Gastroesophageal sphincter (tissue), 4 donors: ENCODE data around the gene NAIF1. TPM values are rescaled to one million over a fixed set of nuclear protein-coding genes. Genes with fewer than 3 reads are reported as not detected.
"Not testable (repeated sequence)": the region's sequence is repeated elsewhere in the genome, so short reads cannot be mapped to it uniquely, and the experiment has no call there.

Experiments used
- ATAC-seq: fragments of 150-250 bp; one replicate; pipeline ENCODE4 v1.9.1; 2016; ENCODE audit warnings: mild to moderate bottlenecking, moderate library complexity
- H3K27ac ChIP-seq, 4 donors: fragments of 200-600 bp; sonication (generic) in 3 of 4; 1 replicate in 3 of 4; 2 replicates in 1 of 4; pipeline ENCODE4 v1.5.1; 2016 to 2019
- H3K27me3 ChIP-seq: fragments of 200-600 bp; sonication (generic); one replicate; pipeline ENCODE4 v1.5.1; 2019
- H3K36me3 ChIP-seq, 2 donors: fragments of 200-600 bp; sonication (generic); one replicate each; pipeline ENCODE4 v1.5.1; 2019; ENCODE audit warnings: control low read depth in 1 of 2
- H3K4me1 ChIP-seq, 3 donors: fragments of 200-600 bp; sonication (generic); 1 replicate in 2 of 3; 2 replicates in 1 of 3; pipeline ENCODE4 v1.5.1; 2016 to 2019; ENCODE audit warnings: control low read depth in 2 of 3
- H3K4me3 ChIP-seq, 2 donors: fragments of 200-600 bp; sonication (generic); one replicate each; pipeline ENCODE4 v1.5.1; 2019; ENCODE audit warnings: mild to moderate bottlenecking in 1 of 2, moderate library complexity in 1 of 2
- H3K9me3 ChIP-seq, 3 donors: fragments of 200-600 bp; sonication (generic); one replicate each; pipeline ENCODE4 v1.5.1; 2017 to 2019; ENCODE audit warnings: control low read depth in 2 of 3
- EP300 ChIP-seq: sonication (generic); formaldehyde crosslinking; IDR thresholded peaks from one replicate; pipeline ENCODE4 v1.6.1; 2017; ENCODE audit warnings: antibody characterized with exemption, mild to moderate bottlenecking
- POLR2A ChIP-seq, 2 donors: fragments of 450-650 bp; IDR thresholded peaks; one replicate each; pipeline ENCODE4 v1.6.1; 2017; ENCODE audit warnings: antibody characterized with exemption in 2 of 2, mild to moderate bottlenecking in 2 of 2, moderate library complexity in 1 of 2
- POLR2AphosphoS5 ChIP-seq: sonication (generic); formaldehyde crosslinking; IDR thresholded peaks from one replicate; pipeline ENCODE4 v1.6.1; 2017; ENCODE audit warnings: antibody characterized with exemption
- WGBS, 2 donors: methylation state at CpG; one replicate each; pipeline ENCODE4 v1.1.5; 2018; ENCODE audit warnings: low coverage in 1 of 2; 5-methylcytosine and 5-hydroxymethylcytosine counted together
- total RNA-seq, 4 donors: library from RNA; depleted of rRNA; stranded (reverse); fragments of >200 nt; gene quantifications; one replicate each; pipeline ENCODE4 v1.1.0, GENCODE V29; 2016
- TF ChIP-seq, protein P1 (sequence below), 4 experiments: fragments of 200-600 bp in 2 of 4; fragments of 450-650 bp in 2 of 4; sonication (generic) in 1 of 4; IDR thresholded peaks; one replicate each; pipeline ENCODE4 v1.5.1; 2017 to 2019; ENCODE audit warnings: antibody characterized with exemption in 4 of 4, mild to moderate bottlenecking in 2 of 4, moderate library complexity in 2 of 4

Gene NAIF1
- total RNA-seq, 4 donors from 2014 or later: 5.3 to 11.4 (median 8.6) TPM

DNA sequence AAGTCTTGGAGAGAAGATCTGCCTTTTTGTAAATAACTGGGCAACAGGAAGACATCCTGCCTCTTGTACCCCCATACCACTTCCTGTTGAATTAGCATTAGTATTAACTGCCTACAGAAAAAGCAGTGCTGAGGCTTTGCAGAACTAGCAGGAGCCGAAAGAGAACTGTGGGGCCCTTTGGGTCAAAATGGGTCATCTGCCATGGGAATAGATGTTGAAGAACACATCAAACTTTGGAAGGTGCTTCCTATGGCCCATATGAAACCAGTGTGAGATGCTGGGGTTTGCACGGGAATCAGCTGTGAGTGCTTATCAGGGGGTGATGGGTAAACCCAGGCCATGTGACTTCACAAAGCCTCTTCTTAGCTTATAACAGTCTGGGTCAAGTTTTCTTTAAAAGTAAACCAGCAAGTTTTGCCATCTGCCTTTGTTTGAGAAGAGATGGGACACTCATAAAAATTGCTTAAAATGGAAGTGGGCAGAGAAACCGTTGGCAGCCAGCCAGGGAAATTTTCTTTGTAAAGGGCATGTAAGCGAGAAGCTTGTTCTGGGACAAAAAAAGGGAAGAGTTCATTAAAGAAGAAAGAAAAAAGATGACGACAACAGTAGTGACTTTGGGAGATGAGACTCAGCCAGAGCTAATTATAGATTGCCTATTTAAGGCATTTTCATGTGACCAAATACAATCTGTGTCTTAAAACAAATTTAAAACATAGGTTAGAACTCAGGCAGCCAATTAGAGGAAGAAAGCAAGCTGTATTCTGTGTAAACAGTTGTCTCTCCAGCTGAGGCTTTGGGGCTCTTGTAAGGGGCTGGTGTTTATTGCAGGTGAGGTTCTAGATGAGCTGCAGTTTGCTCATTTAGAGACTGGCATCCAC, 5.3 kb upstream of the NAIF1 start:
- no peaks in the 10 kb centered on the region for H3K36me3 ChIP-seq
- ATAC-seq: no peak
- peaks cover 0 to 79% (median 24%) of the 10 kb centered on the region in 3 donors for H3K4me1 ChIP-seq
- no peak overlapping the region for H3K4me3 ChIP-seq
- 3 to 11% methylated on average over 4 to 5 of the region's 5 CpGs for WGBS, 2 donors
- H3K27me3 ChIP-seq: no peaks in the 10 kb centered on the region
- TF ChIP-seq, protein P1, sequence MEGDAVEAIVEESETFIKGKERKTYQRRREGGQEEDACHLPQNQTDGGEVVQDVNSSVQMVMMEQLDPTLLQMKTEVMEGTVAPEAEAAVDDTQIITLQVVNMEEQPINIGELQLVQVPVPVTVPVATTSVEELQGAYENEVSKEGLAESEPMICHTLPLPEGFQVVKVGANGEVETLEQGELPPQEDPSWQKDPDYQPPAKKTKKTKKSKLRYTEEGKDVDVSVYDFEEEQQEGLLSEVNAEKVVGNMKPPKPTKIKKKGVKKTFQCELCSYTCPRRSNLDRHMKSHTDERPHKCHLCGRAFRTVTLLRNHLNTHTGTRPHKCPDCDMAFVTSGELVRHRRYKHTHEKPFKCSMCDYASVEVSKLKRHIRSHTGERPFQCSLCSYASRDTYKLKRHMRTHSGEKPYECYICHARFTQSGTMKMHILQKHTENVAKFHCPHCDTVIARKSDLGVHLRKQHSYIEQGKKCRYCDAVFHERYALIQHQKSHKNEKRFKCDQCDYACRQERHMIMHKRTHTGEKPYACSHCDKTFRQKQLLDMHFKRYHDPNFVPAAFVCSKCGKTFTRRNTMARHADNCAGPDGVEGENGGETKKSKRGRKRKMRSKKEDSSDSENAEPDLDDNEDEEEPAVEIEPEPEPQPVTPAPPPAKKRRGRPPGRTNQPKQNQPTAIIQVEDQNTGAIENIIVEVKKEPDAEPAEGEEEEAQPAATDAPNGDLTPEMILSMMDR (IDR thresholded peaks at IDR 0.05): no peak
- TF ChIP-seq POLR2AphosphoS5 (peak; percentile 58), EP300 (no peak), POLR2A (IDR thresholded peaks at IDR 0.05) (no peak)
- H3K27ac ChIP-seq: peak overlapping the region; percentile 82 to 99 (median 88)
- no peaks in the 10 kb centered on the region for H3K9me3 ChIP-seq

DNA sequence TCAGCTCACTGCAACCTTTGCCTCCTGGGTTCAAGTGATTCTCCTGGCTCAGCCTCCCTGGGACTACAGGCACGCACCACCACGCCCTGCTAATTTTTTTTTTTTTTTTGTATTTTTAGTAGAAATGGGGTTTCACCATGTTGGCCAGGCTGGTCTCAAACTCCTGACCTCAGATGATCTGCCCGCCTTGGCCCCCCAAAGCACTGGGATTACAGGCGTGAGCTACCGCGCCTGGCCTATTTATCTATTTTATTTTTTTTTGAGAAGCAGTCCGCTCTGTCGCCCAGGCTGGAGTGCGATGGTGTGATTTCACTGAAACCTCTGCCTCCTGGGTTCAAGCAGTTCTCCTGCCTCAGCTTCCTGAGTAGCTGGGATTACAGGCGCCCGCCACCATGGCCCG, 4.4 kb upstream of the NAIF1 start:
- WGBS, 2 donors: 63 to 80% methylated on average over 3 to 12 of the region's 12 CpGs
- not testable (repeated sequence) for H3K27me3 ChIP-seq, H3K4me3 ChIP-seq, H3K36me3 ChIP-seq, ATAC-seq, H3K9me3 ChIP-seq
- H3K4me1 ChIP-seq: peaks cover 0 to 79% (median 28%) of the 10 kb centered on the region in 3 donors
- peak overlapping the region; percentile 82 to 99 (median 88) for H3K27ac ChIP-seq

DNA sequence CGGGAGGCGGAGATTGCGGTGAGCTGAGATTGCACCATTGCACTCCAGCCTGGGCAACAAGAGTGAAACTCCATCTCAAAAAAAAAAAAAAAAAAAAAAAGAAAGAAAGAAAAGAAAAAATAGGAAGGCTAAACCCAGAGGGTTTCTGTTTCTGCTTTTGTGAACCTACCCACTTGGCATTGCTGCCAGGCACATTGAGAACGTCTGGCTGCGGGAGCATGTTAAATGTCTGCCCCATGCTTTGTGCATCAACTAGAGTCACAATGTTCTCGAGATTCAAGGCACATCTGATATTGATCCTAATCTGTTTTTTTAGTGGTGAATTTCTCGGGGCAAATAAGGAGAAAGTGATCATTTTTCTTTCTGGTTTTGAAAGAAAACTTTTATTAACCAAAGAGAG, 3.8 kb upstream of the NAIF1 start:
- no peak overlapping the region for H3K4me3 ChIP-seq
- peak overlapping the region in 3 of 4 donors; percentile 67 to 99 (median 92) for H3K27ac ChIP-seq
- 16 to 53% methylated on average over 4 to 7 of the region's 7 CpGs for WGBS, 2 donors
- H3K9me3 ChIP-seq: no peaks in the 10 kb centered on the region
- no peak for ATAC-seq
- peaks cover 0 to 85% (median 34%) of the 10 kb centered on the region in 3 donors for H3K4me1 ChIP-seq
- no peak for TF ChIP-seq POLR2AphosphoS5
- TF ChIP-seq EP300: no peak
- TF ChIP-seq, protein P1 (IDR thresholded peaks at IDR 0.05): no peak
- TF ChIP-seq POLR2A (IDR thresholded peaks at IDR 0.05): no peak
- no peaks in the 10 kb centered on the region for H3K27me3 ChIP-seq
- no peaks in the 10 kb centered on the region for H3K36me3 ChIP-seq

DNA sequence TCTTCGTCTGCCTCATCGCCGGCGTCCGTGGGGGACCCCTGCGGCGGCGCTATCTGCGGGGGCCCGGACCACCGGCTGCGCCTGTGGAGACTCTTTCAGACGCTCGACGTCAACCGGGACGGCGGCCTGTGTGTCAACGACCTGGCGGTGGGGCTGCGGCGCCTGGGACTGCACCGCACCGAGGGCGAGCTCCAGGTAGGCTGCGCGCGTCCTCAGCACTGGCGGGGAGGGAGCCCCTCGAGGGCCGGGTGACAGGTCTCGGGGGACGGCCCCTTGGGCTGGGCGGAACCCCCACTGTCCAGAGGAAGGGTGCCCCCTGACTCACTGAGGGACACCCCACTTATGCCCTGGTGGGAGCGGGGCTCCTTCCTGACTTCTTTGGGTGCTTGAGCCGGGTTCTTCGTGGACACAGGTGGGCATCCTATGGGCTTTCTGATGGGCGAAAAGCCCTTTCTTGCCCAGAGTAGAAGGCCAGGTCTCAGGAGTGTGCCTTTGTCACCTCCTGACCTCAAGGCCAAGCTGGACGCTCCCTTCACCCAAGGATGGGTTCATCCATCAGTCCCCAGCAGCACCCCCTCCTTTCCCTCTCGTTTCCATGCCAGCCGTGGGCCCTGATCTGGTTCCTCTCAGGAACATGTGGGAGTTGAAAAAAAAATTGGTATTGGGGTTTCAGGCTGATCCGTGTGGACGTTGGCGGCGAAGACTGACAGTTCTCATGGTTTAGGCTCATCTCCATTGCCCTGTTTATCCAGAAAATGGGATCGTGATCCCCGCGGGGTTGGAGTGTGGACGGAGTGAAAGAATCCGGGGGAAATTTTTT, 1.5 kb upstream of the NAIF1 start:
- Histone ChIP-seq H3K36me3 (peaks cover 0 to 2% of the 10 kb centered on the region in 2 donors), H3K9me3 (no peaks in the 10 kb centered on the region), H3K27ac (peak overlapping the region; percentile 83 to 99 (median 96)), H3K4me3 (peak overlapping the region; percentile 66 to 97), H3K27me3 (no peaks in the 10 kb centered on the region), H3K4me1 (peaks cover 0 to 80% (median 34%) of the 10 kb centered on the region in 3 donors)
- ATAC-seq: no peak
- TF ChIP-seq POLR2AphosphoS5 (no peak), POLR2A (IDR thresholded peaks at IDR 0.05) (no peak), EP300 (no peak)
- TF ChIP-seq, protein P1 (IDR thresholded peaks at IDR 0.05): no peak
- no CpG with 5 or more reads among the region's 50 CpGs for WGBS, 2 donors

DNA sequence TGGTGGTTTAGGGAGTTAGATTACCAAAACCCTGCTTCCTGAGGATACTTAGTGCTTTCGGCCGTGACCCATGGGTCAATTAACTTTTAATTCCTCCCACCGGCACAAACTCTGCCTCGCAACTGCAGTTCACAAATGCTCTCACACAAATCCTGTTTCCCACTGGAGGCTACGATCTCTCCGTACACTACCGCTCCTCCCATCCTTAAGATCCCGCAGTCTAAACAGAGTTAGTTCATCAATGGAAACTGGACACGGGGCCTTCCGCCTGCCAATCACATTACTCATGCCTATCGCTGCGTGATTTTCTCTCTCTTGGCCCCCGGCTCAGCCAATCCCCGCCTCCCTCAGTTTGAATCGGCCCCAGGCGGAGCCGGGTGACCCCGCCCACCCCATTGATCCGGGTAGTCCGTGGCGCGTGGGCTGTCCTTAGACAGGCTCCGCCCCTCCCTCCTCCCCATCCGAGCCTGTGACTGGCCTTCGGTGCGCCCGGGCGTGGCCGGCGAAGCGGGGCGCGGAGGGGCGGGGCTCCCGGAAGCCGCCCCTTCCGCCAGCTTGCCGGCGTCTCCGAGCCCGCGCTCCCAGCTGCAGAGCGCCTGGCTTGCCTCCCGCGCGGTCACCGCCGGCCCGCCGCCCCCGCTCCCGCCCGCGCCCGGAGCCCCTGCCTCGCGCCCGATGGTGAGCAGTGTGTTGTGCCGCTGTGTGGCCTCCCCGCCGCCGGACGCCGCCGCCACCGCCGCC, 695 bp upstream of the NAIF1 start, which contains the start of gene SLC25A25:
SLC25A25 (plus strand) TSS at position 588 of the 741 bp plus-strand sequence; CDS start at position 676, 88 bp downstream.
- peak; percentile 25 for TF ChIP-seq POLR2AphosphoS5
- TF ChIP-seq EP300: no peak
- TF ChIP-seq, protein P1 (IDR thresholded peaks at IDR 0.05): no peak
- peak; percentile 91 to 93 for TF ChIP-seq POLR2A (IDR thresholded peaks at IDR 0.05)
- H3K9me3 ChIP-seq: no peaks in the 10 kb centered on the region
- peak within 1 kb of the TSS; percentile 92 to 99 (median 96) for H3K27ac ChIP-seq
- 2 to 3% methylated on average over 5 to 12 of the region's 67 CpGs for WGBS, 2 donors
- no peaks in the 10 kb centered on the region for H3K27me3 ChIP-seq
- peaks cover 0 to 10% of the 10 kb centered on the region in 2 donors for H3K36me3 ChIP-seq
- peak within 1 kb of the TSS; percentile 66 to 97 for H3K4me3 ChIP-seq
- H3K4me1 ChIP-seq: peaks cover 0 to 80% (median 30%) of the 10 kb centered on the region in 3 donors
- peak; percentile 91 for ATAC-seq
